ENCODE results near the gene GALM. TPM values are rescaled to one million over a fixed set of nuclear protein-coding genes. Genes with fewer than 3 reads are reported as not detected.
A peak's percentile ranks its signal among the peaks of the same experiment; 100 is the strongest.
"Not testable (repeated sequence)": the region's sequence is repeated elsewhere in the genome, so short reads cannot be mapped to it uniquely, and the experiment has no call there.

GALM gene
- total RNA-seq, 2 donors from 2014 or later = 19.9 to 50.0 TPM

DNA sequence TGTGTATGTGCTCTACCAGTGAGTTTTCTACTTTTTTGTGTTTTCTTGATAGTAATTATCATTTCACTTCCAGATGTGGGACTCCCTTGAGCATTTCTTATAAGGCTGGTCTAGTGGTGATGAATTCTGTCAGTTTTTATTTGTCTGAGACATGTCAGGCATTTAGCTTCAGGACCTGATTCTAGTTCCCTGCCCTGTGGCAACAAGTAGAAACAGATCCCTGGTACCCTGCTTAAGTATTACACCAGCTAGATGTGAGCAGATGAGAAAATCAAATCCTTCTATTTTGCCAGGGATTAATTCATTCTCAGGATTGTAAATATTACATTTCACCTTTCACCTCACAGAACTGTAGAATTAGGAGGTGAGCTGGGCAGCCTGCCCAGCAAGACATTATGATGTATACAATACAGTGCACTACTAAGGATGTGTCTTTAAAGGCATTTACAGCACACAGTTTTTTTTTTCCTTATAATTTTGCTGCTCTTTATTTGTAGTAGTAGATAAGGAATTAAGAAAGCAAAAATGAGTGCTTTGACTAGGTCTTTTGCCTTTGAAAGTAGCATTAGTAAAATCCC lies 35.1 kb downstream of the GALM start:
- Mint-ChIP-seq H3K27ac (peak overlapping the region; percentile 53 to 78), H3K4me1 (ENCODE audit: low read depth in 2 of 2) (peaks cover 25 to 26% of the 10 kb centered on the region in 2 donors), H3K36me3 (peaks cover 4% of the 10 kb centered on the region), H3K27me3 (no peaks in the 10 kb centered on the region), H3K9me3 (no peaks in the 10 kb centered on the region), H3K4me3 (peak overlapping the region; percentile 66)
- ATAC-seq = no peak
- no peak for DNase-seq (ENCODE audit: low spot score)

DNA sequence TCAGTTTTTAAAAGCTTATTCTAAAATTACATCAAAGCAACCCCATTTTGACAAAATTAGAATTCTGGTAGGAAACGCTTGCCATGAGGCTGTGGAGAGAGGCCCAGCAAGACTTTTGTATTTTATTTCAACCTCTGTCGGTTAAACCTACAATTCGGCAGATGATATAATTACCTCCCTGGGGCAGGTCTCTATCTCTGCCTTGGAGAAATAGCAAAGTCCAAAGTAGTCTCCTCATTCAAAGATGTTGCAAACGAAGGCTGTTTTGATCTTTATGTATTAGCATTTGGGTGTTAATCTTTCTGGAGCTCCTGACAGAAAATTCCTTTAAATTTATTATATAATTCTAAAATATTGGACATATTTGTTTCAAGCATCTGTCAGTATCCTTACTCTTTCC lies 35.6 kb downstream of the GALM start:
- peaks cover 25 to 26% of the 10 kb centered on the region in 2 donors for H3K4me1 Mint-ChIP-seq (ENCODE audit: low read depth in 2 of 2)
- H3K27ac Mint-ChIP-seq = peak overlapping the region; percentile 53 to 78
- peaks cover 4% of the 10 kb centered on the region for H3K36me3 Mint-ChIP-seq
- H3K27me3 Mint-ChIP-seq = no peaks in the 10 kb centered on the region
- H3K4me3 Mint-ChIP-seq = no peak overlapping the region
- DNase-seq (ENCODE audit: low spot score) = no peak
- H3K9me3 Mint-ChIP-seq = no peaks in the 10 kb centered on the region
- ATAC-seq = no peak

DNA sequence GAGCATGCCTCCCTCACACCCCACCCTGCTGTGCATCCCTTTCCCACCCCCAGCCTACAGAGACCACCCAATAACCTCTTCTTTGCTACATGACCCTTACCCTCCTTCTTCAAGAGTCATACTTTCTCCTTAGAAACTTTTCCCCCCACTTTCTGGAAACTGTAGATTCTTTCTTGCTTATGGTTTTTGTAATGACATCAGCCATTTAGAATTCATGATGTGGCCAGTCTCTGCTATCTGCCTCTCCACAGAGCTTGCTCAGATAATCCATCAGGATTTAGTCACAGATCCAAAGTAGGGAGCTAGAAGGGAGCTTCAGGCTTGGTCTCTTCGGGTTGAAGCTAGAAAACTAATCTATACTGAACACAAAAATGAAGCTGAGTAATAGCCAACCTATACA lies 36.5 kb downstream of the GALM start:
- Mint-ChIP-seq H3K4me1 (ENCODE audit: low read depth in 2 of 2) (peaks cover 21 to 24% of the 10 kb centered on the region in 2 donors), H3K4me3 (peak overlapping the region; percentile 7), H3K36me3 (peaks cover 4% of the 10 kb centered on the region)

GRCh38 chr2:38703336-38703735 lies 37.4 kb downstream of the GALM start:
- not testable (repeated sequence) for H3K4me3 Mint-ChIP-seq; H3K27me3 Mint-ChIP-seq; H3K36me3 Mint-ChIP-seq; H3K9me3 Mint-ChIP-seq; ATAC-seq; DNase-seq (ENCODE audit: low spot score); H3K27ac Mint-ChIP-seq
- H3K4me1 Mint-ChIP-seq (ENCODE audit: low read depth in 2 of 2) = peaks cover 17 to 23% of the 10 kb centered on the region in 2 donors

More for the DNA sequence above, 36.5 kb downstream of the GALM start:
- DNase-seq (ENCODE audit: low spot score) = no peak
- ATAC-seq = no peak
- H3K27me3 Mint-ChIP-seq = no peaks in the 10 kb centered on the region
- H3K9me3 Mint-ChIP-seq = no peaks in the 10 kb centered on the region
- peak overlapping the region in 1 of 2 donors; percentile 78 for H3K27ac Mint-ChIP-seq

DNA sequence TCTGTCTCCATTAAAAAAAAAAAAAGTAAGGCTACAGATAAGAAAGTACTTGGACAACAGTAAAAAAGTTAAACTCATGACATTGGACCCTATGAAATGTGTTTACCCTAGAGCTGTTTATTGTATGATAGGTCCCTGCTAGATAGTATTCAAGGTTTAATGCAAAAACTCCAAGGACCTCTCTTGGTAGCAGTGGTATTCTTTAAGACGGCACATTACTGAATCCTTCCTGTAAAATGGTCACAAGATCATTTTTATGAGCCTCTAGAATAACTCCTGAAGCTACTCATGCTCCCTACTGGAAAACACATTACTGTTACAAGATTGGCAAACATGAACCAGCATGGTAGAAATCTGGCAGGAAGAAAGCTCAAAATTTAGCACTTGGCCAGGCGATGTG lies 38.8 kb downstream of the GALM start:
- H3K4me1 Mint-ChIP-seq (ENCODE audit: low read depth in 2 of 2) = peaks cover 26 to 28% of the 10 kb centered on the region in 2 donors
- no peaks in the 10 kb centered on the region for H3K27me3 Mint-ChIP-seq
- H3K27ac Mint-ChIP-seq = peak overlapping the region in 1 of 2 donors; percentile 20
- H3K9me3 Mint-ChIP-seq = no peaks in the 10 kb centered on the region
- DNase-seq (ENCODE audit: low spot score) (no peak), ATAC-seq (no peak)
- H3K36me3 Mint-ChIP-seq = peaks cover 4% of the 10 kb centered on the region
- no peak overlapping the region for H3K4me3 Mint-ChIP-seq

DNA sequence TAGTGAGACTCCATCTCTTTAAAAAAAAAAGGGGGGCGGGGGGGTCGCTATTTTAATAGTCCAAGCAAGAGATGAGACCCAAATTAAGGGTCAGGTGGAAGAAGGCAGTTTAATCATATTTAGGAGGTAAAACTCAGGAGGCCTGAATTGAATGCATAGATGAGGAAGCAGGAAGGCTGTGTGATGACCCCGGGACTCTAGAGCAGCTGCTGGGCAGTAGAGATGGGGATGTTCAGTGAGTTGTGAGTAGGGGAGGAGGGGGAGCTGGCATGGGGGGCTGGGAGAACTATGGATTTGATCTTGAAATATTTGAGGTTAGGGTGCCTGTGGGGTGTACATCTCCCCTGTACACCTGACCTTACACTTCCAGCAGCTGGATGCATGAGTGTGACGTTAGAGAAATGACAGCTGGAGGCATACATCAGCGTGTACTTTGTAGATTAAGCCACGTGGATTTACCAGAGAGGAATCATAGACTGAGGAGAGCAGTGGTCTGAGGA lies 41.0 kb downstream of the GALM start:
- H3K4me3 Mint-ChIP-seq = no peak overlapping the region
- H3K27ac Mint-ChIP-seq = peak overlapping the region; percentile 21 to 34
- peaks cover 4% of the 10 kb centered on the region for H3K9me3 Mint-ChIP-seq
- DNase-seq (ENCODE audit: low spot score) (no peak), ATAC-seq (no peak)
- H3K4me1 Mint-ChIP-seq (ENCODE audit: low read depth in 2 of 2) = peaks cover 23 to 24% of the 10 kb centered on the region in 2 donors
- H3K36me3 Mint-ChIP-seq = peaks cover 6% of the 10 kb centered on the region
- H3K27me3 Mint-ChIP-seq = no peaks in the 10 kb centered on the region

- Mint-ChIP-seq H3K4me1 (ENCODE audit: low read depth in 2 of 2) (peaks cover 15 to 19% of the 10 kb centered on the region in 2 donors), H3K27ac (peak overlapping the region; percentile 57 to 80)
- ATAC-seq; H3K4me3 Mint-ChIP-seq; H3K27me3 Mint-ChIP-seq; DNase-seq (ENCODE audit: low spot score); H3K36me3 Mint-ChIP-seq; H3K9me3 Mint-ChIP-seq: not testable (repeated sequence)
Measured at GRCh38 chr2:38708491-38708890, 42.6 kb downstream of the GALM start.

DNA sequence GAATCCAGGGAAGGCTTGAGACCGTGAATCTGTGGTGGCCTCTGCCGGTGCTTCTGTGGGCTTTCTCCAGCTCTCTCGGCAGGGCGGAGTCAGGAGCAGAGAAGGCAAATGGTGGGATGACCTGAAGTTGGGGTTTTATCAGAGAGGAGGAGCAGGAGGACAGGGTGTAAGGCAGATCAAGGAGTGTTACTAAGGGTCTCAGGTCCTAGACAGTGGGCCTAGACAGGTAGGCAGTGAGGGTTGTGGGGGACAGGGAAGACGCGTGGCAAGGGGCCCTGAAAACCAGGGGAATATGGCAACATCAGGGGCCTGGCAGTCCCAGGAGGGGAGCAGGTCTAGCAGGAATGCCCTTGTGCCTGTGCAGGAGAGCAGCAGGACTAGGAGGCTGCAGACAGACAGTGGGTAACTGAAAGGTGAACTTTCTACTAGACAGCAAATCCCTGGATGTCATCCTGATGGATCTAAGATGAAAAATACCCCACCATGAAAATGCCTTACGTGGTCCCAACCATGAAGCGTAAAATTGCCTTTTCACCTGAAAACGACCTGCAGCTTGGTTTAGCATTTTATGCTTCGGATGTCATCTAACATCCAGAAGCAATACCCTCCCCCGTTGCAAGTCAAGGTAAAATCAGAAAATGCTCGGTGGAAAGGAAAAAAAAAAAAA lies 43.1 kb downstream of the GALM start:
- DNase-seq (ENCODE audit: low spot score) (no peak), ATAC-seq (peak in 1 of 2 donors; percentile 15)
- no peak overlapping the region for H3K4me3 Mint-ChIP-seq
- peaks cover 15 to 19% of the 10 kb centered on the region in 2 donors for H3K4me1 Mint-ChIP-seq (ENCODE audit: low read depth in 2 of 2)
- no peaks in the 10 kb centered on the region for H3K27me3 Mint-ChIP-seq
- peaks cover 8% of the 10 kb centered on the region for H3K36me3 Mint-ChIP-seq
- H3K9me3 Mint-ChIP-seq = peaks cover 4% of the 10 kb centered on the region
- peak overlapping the region; percentile 57 to 80 for H3K27ac Mint-ChIP-seq

GRCh38 chr2:38709567-38710194 lies 43.8 kb downstream of the GALM start:
- Mint-ChIP-seq H3K4me1 (ENCODE audit: low read depth in 2 of 2) (peaks cover 15 to 22% of the 10 kb centered on the region in 2 donors), H3K27me3 (no peaks in the 10 kb centered on the region), H3K27ac (peak overlapping the region in 1 of 2 donors; percentile 57), H3K4me3 (no peak overlapping the region), H3K9me3 (peaks cover 4% of the 10 kb centered on the region), H3K36me3 (peaks cover 8% of the 10 kb centered on the region)
- ATAC-seq (no peak), DNase-seq (ENCODE audit: low spot score) (no peak)

- H3K27me3 Mint-ChIP-seq = no peaks in the 10 kb centered on the region
- peaks cover 20 to 24% of the 10 kb centered on the region in 2 donors for H3K4me1 Mint-ChIP-seq (ENCODE audit: low read depth in 2 of 2)
- H3K36me3 Mint-ChIP-seq = peaks cover 8% of the 10 kb centered on the region
- H3K9me3 Mint-ChIP-seq = peaks cover 4% of the 10 kb centered on the region
- DNase-seq (ENCODE audit: low spot score) = no peak
- H3K27ac Mint-ChIP-seq = no peak overlapping the region
- no peak overlapping the region for H3K4me3 Mint-ChIP-seq
- ATAC-seq = no peak
Measured at GRCh38 chr2:38711558-38711957, 45.6 kb downstream of the GALM start.

GRCh38 chr2:38712413-38712812 lies 46.5 kb downstream of the GALM start:
- Mint-ChIP-seq H3K27me3 (no peaks in the 10 kb centered on the region), H3K36me3 (peaks cover 8% of the 10 kb centered on the region), H3K9me3 (peaks cover 4% of the 10 kb centered on the region), H3K27ac (no peak overlapping the region), H3K4me3 (no peak overlapping the region), H3K4me1 (ENCODE audit: low read depth in 2 of 2) (peaks cover 20% of the 10 kb centered on the region in 2 donors)
- DNase-seq (ENCODE audit: low spot score) (no peak), ATAC-seq (no peak)

- Mint-ChIP-seq H3K4me3 (no peak overlapping the region), H3K27me3 (no peaks in the 10 kb centered on the region), H3K27ac (peak overlapping the region in 1 of 2 donors; percentile 36), H3K4me1 (ENCODE audit: low read depth in 2 of 2) (peaks cover 18 to 20% of the 10 kb centered on the region in 2 donors), H3K9me3 (peaks cover 4% of the 10 kb centered on the region), H3K36me3 (peaks cover 8% of the 10 kb centered on the region)
- DNase-seq (ENCODE audit: low spot score) (no peak), ATAC-seq (no peak)
Measured at GRCh38 chr2:38712871-38713270, 47.0 kb downstream of the GALM start.

GRCh38 chr2:38713338-38713737 lies 47.4 kb downstream of the GALM start:
- Mint-ChIP-seq H3K36me3 (peaks cover 8% of the 10 kb centered on the region), H3K27ac (peak overlapping the region in 1 of 2 donors; percentile 36), H3K4me1 (ENCODE audit: low read depth in 2 of 2) (peaks cover 18 to 20% of the 10 kb centered on the region in 2 donors), H3K27me3 (no peaks in the 10 kb centered on the region), H3K9me3 (peaks cover 4% of the 10 kb centered on the region), H3K4me3 (no peak overlapping the region)
- no peak for ATAC-seq
- DNase-seq (ENCODE audit: low spot score) = no peak

- peak in 1 of 2 donors; percentile 36 for ATAC-seq
- H3K4me1 Mint-ChIP-seq (ENCODE audit: low read depth in 2 of 2) = peaks cover 10% of the 10 kb centered on the region in 2 donors
- peak overlapping the region in 1 of 2 donors; percentile 64 for H3K27ac Mint-ChIP-seq
- not testable (repeated sequence) for H3K9me3 Mint-ChIP-seq; H3K36me3 Mint-ChIP-seq; H3K27me3 Mint-ChIP-seq; DNase-seq (ENCODE audit: low spot score)
- peak overlapping the region; percentile 1 for H3K4me3 Mint-ChIP-seq
Measured at GRCh38 chr2:38714941-38715340, 49.0 kb downstream of the GALM start.
